Caco-2 (cell line): ENCODE data around the gene AGPS. TPM values are rescaled to one million over a fixed set of nuclear protein-coding genes. Genes with fewer than 3 reads are reported as not detected.

Source experiments
- BruUV-seq: library from RNA; stranded (reverse); fragments of 400-500 nt; replicated peaks from 2 replicates; lab custom pipeline; 2021; lab: Mats Ljungman, UMichigan
- CTCF ChIA-PET: fragments of 300-600 bp; sonication (Branson Sonifier 250); formaldehyde crosslinking; loops from one replicate; lab custom pipeline; 2022; ENCODE audit warnings: antibody characterized with exemption; lab: Charles Lee
- POLR2A ChIA-PET: fragments of 300-600 bp; sonication (Branson Sonifier 250); formaldehyde crosslinking; loops from one replicate; lab custom pipeline; 2022; ENCODE audit warnings: antibody characterized with exemption; lab: Charles Lee
- DNase-seq, 2 experiments: peaks; one replicate each; pipeline versions ENCODE4 v3.0.0 to v3.0.0-alpha.2; 2020 to 2022
- H3K27me3 ChIP-seq: replicated peaks from 2 replicates; pipeline ENCODE4 v1.6.0; 2011; ENCODE audit warnings: low read length; ENCODE audit not compliant: control insufficient read depth, insufficient read depth
- H3K36me3 ChIP-seq: 2 replicates; pipeline ENCODE4 v1.5.1; 2011; ENCODE audit warnings: low read length; ENCODE audit not compliant: control insufficient read depth, insufficient read depth
- H3K4me1 ChIP-seq: fragments of 250-450 bp; sonication (Bioruptor Pico); 2 replicates; pipeline ENCODE4 v1.5.1; 2020; ENCODE audit warnings: mild to moderate bottlenecking
- H3K4me3 ChIP-seq: 2 replicates; pipeline ENCODE4 v1.5.1; 2011; ENCODE audit warnings: low read depth, mild to moderate bottlenecking, control low read depth, low read length
- H3K9me3 ChIP-seq: fragments of 250-450 bp; sonication (Bioruptor Pico); 2 replicates; pipeline ENCODE4 v1.5.1; 2020; ENCODE audit warnings: mild to moderate bottlenecking, moderate library complexity
- H3K27ac Mint-ChIP-seq: one replicate; pipeline ENCODE4 v1.8.0; 2022; ENCODE audit warnings: mixed read lengths; ENCODE audit not compliant: unreplicated experiment
- H3K27me3 Mint-ChIP-seq: one replicate; pipeline ENCODE4 v1.8.0; 2022; ENCODE audit warnings: mixed read lengths; ENCODE audit not compliant: insufficient read depth, unreplicated experiment
- H3K36me3 Mint-ChIP-seq: one replicate; pipeline ENCODE4 v1.8.0; 2022; ENCODE audit warnings: mild to moderate bottlenecking, mixed read lengths; ENCODE audit not compliant: insufficient read depth, unreplicated experiment
- H3K4me1 Mint-ChIP-seq: one replicate; pipeline ENCODE4 v1.8.0; 2022; ENCODE audit warnings: low read depth, mixed read lengths; ENCODE audit not compliant: unreplicated experiment
- H3K4me3 Mint-ChIP-seq: one replicate; pipeline ENCODE4 v1.8.0; 2022; ENCODE audit warnings: mild to moderate bottlenecking, moderate library complexity, mixed read lengths; ENCODE audit not compliant: unreplicated experiment
- H3K9me3 Mint-ChIP-seq: one replicate; pipeline ENCODE4 v1.8.0; 2022; ENCODE audit warnings: mixed read lengths; ENCODE audit not compliant: unreplicated experiment
- intact Hi-C: fragments of 100-400 bp; cut with micrococcal nuclease; formaldehyde crosslinking; loops from one replicate; pipeline ENCODE4 v1.10.0; 2022; ENCODE audit not compliant: unreplicated experiment
- total RNA-seq: library from RNA; stranded (reverse); gene quantifications from 2 replicates; pipeline ENCODE4 v1.2.3, GENCODE V29; 2022
- TF ChIP-seq, protein P1 (sequence below), 2 experiments: fragments of 200-600 bp in 1 of 2; IDR thresholded peaks; 1 replicate in 1 of 2; 2 replicates in 1 of 2; pipeline versions ENCODE4 v1.5.1 to v1.8.0; 2011 to 2022; ENCODE audit warnings: antibody characterized with exemption in 1 of 2, control low read depth in 1 of 2, inconsistent platforms in 1 of 2, low read depth in 1 of 2, low read length in 1 of 2, mild to moderate bottlenecking in 1 of 2, moderate library complexity in 1 of 2; ENCODE audit not compliant: insufficient read depth in 1 of 2, severe bottlenecking in 1 of 2, unreplicated experiment in 1 of 2

AGPS gene
- total RNA-seq, 1 experiment from 2014 or later = 105 TPM

DNA sequence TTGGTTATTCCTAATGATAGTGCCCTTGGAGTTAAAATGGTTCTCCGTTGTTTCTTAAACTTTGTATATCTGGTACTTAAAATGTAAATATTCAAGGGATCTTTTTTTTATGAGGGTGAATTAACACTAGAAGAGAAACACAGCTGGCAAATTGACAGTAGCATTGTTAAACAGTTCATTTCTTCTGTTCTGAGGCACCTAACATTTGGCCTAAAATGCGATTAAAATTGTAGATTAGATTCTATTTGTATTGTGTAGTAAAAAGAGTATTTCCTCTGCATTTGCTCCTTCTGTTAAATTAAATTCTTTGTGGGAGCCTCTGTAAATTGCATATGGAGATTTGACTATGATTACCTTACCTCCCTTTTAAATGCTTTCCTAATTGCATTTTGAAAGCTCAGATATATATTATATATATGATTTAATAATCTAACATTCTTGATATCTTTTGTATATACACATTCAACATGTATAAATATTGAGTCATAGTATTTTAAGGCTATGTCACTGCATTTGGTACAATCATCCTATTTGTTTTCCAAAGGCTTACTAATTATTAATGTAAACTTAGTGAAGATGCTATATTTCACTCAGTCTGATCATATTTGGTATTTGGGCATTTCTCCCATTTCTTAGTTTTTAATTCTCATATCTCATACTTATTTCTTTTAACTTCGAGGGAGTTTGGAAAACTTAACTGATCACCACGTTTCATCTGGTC is 124.4 kb downstream of the AGPS start:
- Histone ChIP-seq H3K4me1 (peaks cover 17% of the 10 kb centered on the region), H3K9me3 (no peaks in the 10 kb centered on the region), H3K4me3 (no peak overlapping the region), H3K27me3 (no peaks in the 10 kb centered on the region), H3K36me3 (no peaks in the 10 kb centered on the region)
- Mint-ChIP-seq H3K27ac (no peak overlapping the region), H3K36me3 (peaks cover 17% of the 10 kb centered on the region), H3K27me3 (no peaks in the 10 kb centered on the region), H3K4me3 (no peak overlapping the region), H3K9me3 (no peaks in the 10 kb centered on the region), H3K4me1 (peaks cover 17% of the 10 kb centered on the region)
- ChIA-PET POLR2A (no interaction called here), CTCF (no interaction called here)
- intact Hi-C loops = no loop called here
- no TSS peak for BruUV-seq
- TF ChIP-seq, protein P1, sequence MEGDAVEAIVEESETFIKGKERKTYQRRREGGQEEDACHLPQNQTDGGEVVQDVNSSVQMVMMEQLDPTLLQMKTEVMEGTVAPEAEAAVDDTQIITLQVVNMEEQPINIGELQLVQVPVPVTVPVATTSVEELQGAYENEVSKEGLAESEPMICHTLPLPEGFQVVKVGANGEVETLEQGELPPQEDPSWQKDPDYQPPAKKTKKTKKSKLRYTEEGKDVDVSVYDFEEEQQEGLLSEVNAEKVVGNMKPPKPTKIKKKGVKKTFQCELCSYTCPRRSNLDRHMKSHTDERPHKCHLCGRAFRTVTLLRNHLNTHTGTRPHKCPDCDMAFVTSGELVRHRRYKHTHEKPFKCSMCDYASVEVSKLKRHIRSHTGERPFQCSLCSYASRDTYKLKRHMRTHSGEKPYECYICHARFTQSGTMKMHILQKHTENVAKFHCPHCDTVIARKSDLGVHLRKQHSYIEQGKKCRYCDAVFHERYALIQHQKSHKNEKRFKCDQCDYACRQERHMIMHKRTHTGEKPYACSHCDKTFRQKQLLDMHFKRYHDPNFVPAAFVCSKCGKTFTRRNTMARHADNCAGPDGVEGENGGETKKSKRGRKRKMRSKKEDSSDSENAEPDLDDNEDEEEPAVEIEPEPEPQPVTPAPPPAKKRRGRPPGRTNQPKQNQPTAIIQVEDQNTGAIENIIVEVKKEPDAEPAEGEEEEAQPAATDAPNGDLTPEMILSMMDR (IDR thresholded peaks at IDR 0.05; ENCODE audit: insufficient read depth in 1 of 2, low read depth in 1 of 2, low read length in 1 of 2, severe bottlenecking in 1 of 2, unreplicated experiment in 1 of 2) = no peak
- no peak for DNase-seq

DNA sequence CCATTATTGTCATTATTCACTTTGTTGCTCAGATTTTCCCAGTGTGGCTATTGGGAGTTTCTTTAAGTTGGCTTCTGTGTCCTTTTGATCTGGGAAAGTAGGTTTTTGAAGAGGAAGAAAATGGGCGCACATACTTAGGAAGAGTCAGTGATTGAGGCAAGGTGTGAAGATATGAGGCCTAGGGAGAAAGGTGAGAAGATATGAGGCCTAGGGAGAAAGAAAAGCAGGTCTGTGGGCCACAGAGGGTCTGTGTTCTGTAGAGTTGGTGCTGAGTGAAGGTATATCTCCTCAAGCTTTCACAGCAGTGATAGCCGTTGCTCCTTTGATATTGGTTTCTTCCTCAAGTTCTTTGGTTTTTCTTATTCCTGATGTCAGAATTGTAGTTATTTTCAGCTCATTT is 126.2 kb downstream of the AGPS start:
- Mint-ChIP-seq H3K27me3 (no peaks in the 10 kb centered on the region), H3K4me1 (peaks cover 17% of the 10 kb centered on the region), H3K27ac (no peak overlapping the region), H3K4me3 (no peak overlapping the region), H3K9me3 (no peaks in the 10 kb centered on the region), H3K36me3 (peaks cover 32% of the 10 kb centered on the region)
- Histone ChIP-seq H3K36me3 (no peaks in the 10 kb centered on the region), H3K9me3 (no peaks in the 10 kb centered on the region), H3K4me3 (no peak overlapping the region), H3K27me3 (no peaks in the 10 kb centered on the region), H3K4me1 (peaks cover 17% of the 10 kb centered on the region)
- ChIA-PET CTCF (no interaction called here), POLR2A (no interaction called here)
- BruUV-seq = no TSS peak
- no peak for DNase-seq
- TF ChIP-seq, protein P1 (IDR thresholded peaks at IDR 0.05; ENCODE audit: insufficient read depth in 1 of 2, low read depth in 1 of 2, low read length in 1 of 2, severe bottlenecking in 1 of 2, unreplicated experiment in 1 of 2) = no peak
- intact Hi-C loops = no loop called here

DNA sequence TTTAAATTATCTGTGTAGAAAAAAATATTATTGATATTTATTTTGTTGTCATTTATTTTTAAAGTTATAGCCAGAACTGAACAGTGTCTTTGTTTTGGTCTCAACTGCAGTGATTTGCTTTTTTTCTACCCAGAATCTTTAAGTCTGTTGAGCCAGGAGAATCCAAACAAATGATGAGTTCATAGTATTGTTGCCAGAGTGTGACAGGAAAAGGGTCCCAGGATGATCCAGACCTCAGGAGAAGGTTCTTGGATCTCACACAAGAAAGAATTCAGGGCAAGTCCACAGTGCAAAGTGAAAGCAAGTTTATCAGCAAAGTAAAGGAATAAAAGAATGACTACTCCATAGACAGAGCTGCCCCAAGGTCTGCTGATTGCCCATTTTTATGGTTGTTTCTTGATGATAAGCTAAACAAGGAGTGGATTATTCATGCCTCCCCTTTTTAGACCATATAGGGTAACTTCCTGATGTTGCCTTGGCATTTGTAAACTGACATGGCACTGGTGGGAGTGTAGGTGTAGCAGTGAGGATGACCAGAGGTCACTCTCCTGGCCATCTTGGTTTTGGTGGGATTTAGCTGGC is 127.1 kb downstream of the AGPS start:
- BruUV-seq = no TSS peak
- TF ChIP-seq, protein P1 (IDR thresholded peaks at IDR 0.05; ENCODE audit: insufficient read depth in 1 of 2, low read depth in 1 of 2, low read length in 1 of 2, severe bottlenecking in 1 of 2, unreplicated experiment in 1 of 2) = no peak
- Mint-ChIP-seq H3K27ac (no peak overlapping the region), H3K27me3 (no peaks in the 10 kb centered on the region), H3K4me3 (no peak overlapping the region), H3K4me1 (peaks cover 17% of the 10 kb centered on the region), H3K36me3 (peaks cover 35% of the 10 kb centered on the region), H3K9me3 (no peaks in the 10 kb centered on the region)
- no peaks in the 10 kb centered on the region for H3K27me3 ChIP-seq
- H3K4me3 ChIP-seq = no peak overlapping the region
- H3K9me3 ChIP-seq = no peaks in the 10 kb centered on the region
- peak in 1 of 2 experiments; percentile 38 for DNase-seq
- intact Hi-C loops = no loop called here
- POLR2A ChIA-PET = no interaction called here
- peaks cover 17% of the 10 kb centered on the region for H3K4me1 ChIP-seq
- peaks cover under 1% of the 10 kb centered on the region; the same call in 1 of the 2 replicates for H3K36me3 ChIP-seq
- CTCF ChIA-PET = no interaction called here
